Measurements from ENCODE around the gene ATP6AP1. TPM values are rescaled to one million over a fixed set of nuclear protein-coding genes. Genes with fewer than 3 reads are reported as not detected.

The ATP6AP1 gene
- total and polyA plus RNA-seq, 9 of the 15 experiments (the other 6 are each of a cell fraction or from before 2014, with no cell fraction given), result 8.3 to 90.5 (median 52.9) TPM

DNA sequence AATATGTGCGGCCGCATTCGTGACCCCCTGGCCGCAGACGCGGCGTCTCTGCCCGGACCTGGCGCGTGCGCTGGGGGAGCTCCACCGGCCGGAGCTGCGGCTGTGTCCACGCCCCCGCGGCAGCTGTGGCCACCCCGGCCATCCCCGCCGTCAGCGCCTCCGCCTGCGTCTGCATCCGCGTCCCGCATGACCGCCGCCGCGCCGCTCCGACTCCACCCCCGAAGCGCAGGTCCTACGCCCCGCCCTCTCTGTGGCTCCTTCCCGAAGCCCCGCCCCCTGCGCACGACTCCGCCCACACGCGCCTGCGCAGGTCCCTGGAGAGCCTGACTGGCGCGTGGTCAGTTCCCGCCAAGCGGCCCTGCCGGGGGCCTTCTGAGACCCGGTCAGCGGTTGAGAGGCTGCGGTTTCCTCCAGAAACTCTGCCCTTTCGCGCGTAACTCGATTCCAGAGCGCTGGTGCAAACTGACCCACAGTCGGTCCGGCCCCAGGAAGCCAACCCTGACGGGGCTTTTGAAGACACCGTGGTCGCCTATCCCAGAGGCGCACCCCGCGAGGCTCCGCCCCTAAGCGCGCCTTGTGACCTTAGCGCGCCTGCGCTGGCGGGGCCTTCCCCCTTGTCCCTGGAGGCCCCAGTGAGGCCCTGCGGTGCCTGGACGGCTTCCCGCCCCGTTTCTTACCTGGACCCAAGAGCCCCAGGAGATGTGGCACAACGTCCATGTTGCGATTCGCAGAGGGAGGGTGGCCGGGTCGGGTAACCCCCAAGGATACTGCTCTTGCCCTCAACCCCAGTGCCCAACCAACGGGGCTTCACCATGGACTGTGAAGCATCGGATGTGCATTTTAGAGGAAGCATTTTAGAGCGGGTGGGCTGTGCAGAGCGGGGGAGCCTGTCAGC lies 50.5 kb downstream of the ATP6AP1 start, which contains the start of gene LAGE3 (continued):
- TF ChIP-seq FOXP4 (CRISPR knock-in tag; IDR thresholded peaks at IDR 0.05; ENCODE audit: borderline replicate concordance) (no peak), ZNF316 (IDR thresholded peaks at IDR 0.05) (no peak), HBP1 (CRISPR knock-in tag; IDR thresholded peaks at IDR 0.05) (no peak), ZNF347 (CRISPR knock-in tag; IDR thresholded peaks at IDR 0.05; ENCODE audit: low read depth) (no peak), BACH1 (tag; IDR thresholded peaks at IDR 0.05) (no peak), MECOM (CRISPR knock-in tag; IDR thresholded peaks at IDR 0.05) (no peak), ZNF583 (CRISPR knock-in tag; IDR thresholded peaks at IDR 0.05) (no peak), MYBL2 (IDR thresholded peaks at IDR 0.05; ENCODE audit: low read depth) (no peak), MYBL2 (CRISPR knock-in tag; IDR thresholded peaks at IDR 0.05; ENCODE audit: borderline replicate concordance) (no peak), CHD1 (IDR thresholded peaks at IDR 0.05; ENCODE audit: low read length) (no peak), XRCC4 (IDR thresholded peaks at IDR 0.05; ENCODE audit: extremely low read depth, insufficient read depth, insufficient read length) (no peak), ZNF175 (CRISPR knock-in tag; IDR thresholded peaks at IDR 0.05; ENCODE audit: low read depth) (no peak), RBM14 (IDR thresholded peaks at IDR 0.05; ENCODE audit: borderline replicate concordance, insufficient read depth, low read depth, low read length) (no peak), ZNF551 (CRISPR knock-in tag; IDR thresholded peaks at IDR 0.05) (no peak), ZBTB2 (IDR thresholded peaks at IDR 0.05) (peak; percentile 92), MYNN (IDR thresholded peaks at IDR 0.05) (no peak), MYNN (CRISPR knock-in tag; IDR thresholded peaks at IDR 0.05) (no peak), GTF2E2 (tag; IDR thresholded peaks at IDR 0.05) (no peak), VEZF1 (CRISPR knock-in tag; IDR thresholded peaks at IDR 0.05) (peak; percentile 59), ARNT (IDR thresholded peaks at IDR 0.05) (no peak), USF2 (CRISPR knock-in tag; IDR thresholded peaks at IDR 0.05) (0 out of 2 replicates have a peak, but pooled peaks have one; percentile 41), TAL1 (IDR thresholded peaks at IDR 0.05) (no peak)

Measured in K562 (cell line).